Measurements from ENCODE around the gene OTOP2. TPM values are rescaled to one million over a fixed set of nuclear protein-coding genes. Genes with fewer than 3 reads are reported as not detected.

OTOP2 gene
- total and polyA plus RNA-seq, 2 of the 8 experiments (the other 6 are each of a cell fraction or from before 2014, with no cell fraction given), result 0.23 TPM; not detected in 1

GRCh38 chr17:74978240-74978639 lies 54.2 kb downstream of the OTOP2 start:
- POLR2A ChIA-PET (ENCODE audit: partially characterized antibody), result interaction anchor here (1.5 kb wide), 1 partner anchor 9 kb away, joined by 3 read pairs; the partner anchor contains the start of gene CDR2L

More at GRCh38 chr17:74978240-74978639, 54.2 kb downstream of the OTOP2 start:
- H3K14ac ChIP-seq (ENCODE audit: insufficient read length), result no peak overlapping the region
- H2AFZ ChIP-seq (ENCODE audit: low read length), result no peak overlapping the region
- no peak overlapping the region for H2BK5ac ChIP-seq (ENCODE audit: low read depth, low read length)
- no peak overlapping the region for H3K23ac ChIP-seq (ENCODE audit: insufficient read length)
- H3K4me3 ChIP-seq (ENCODE audit: extremely low read depth in 1 of 4, insufficient read depth in 2 of 4, low read depth in 3 of 4, low read length in 4 of 4), result no peak overlapping the region
- no peak overlapping the region for H4K5ac ChIP-seq (ENCODE audit: insufficient read length, low read depth, low read length)
- H3K36me3 ChIP-seq (ENCODE audit: control insufficient read depth in 2 of 4, insufficient read depth in 4 of 4, low read length in 3 of 4), result no peaks in the 10 kb centered on the region
- H3K9me3 ChIP-seq (ENCODE audit: insufficient read depth in 2 of 2, low read depth in 1 of 2, low read length in 1 of 2), result no peaks in the 10 kb centered on the region
- H4K91ac ChIP-seq (replicated peaks; ENCODE audit: insufficient read length, low read length), result no peak overlapping the region
- CTCF ChIA-PET (ENCODE audit: partially characterized antibody), result interaction anchor here (0.9 to 5.8 kb wide), 5 partner anchors 10 to 282 kb away, joined by 3 to 30 read pairs (median 3); partner anchors contain the start of gene CDR2L
- H2BK12ac ChIP-seq (ENCODE audit: low read depth, low read length), result no peak overlapping the region
- WGBS, 2 experiments (ENCODE audit: extremely low coverage in 1 of 2, insufficient coverage in 1 of 2, insufficient read length in 1 of 2, insufficient replicate concordance in 2 of 2, low coverage in 1 of 2, low lambda C conversion rate in 2 of 2, missing lambda C conversion rate in 1 of 2), result 90% methylated on average over 3 of the region's 3 CpGs; no CpG with 5 or more reads in 1 of the 2 experiments
- peaks cover 4 to 7% (median 5%) of the 10 kb centered on the region in 4 experiments for H3K4me1 ChIP-seq (replicated peaks in 1 of 4; ENCODE audit: control insufficient read depth in 3 of 4, insufficient read depth in 4 of 4, low read length in 3 of 4)
- DNase-seq (ENCODE audit: low read depth in 1 of 2, low spot score in 2 of 2) (no peak), FAIRE-seq (no peak)
- H3K23me2 ChIP-seq (ENCODE audit: low read depth, low read length), result peaks cover 8% of the 10 kb centered on the region; the same call in 1 of the 2 replicates
- no peak overlapping the region for H2BK15ac ChIP-seq (ENCODE audit: low read length)
- TF ChIP-seq SUZ12 (IDR thresholded peaks at IDR 0.05; ENCODE audit: low read length) (no peak), TAF7 (optimal IDR thresholded peaks at IDR 0.05; ENCODE audit: borderline replicate concordance, low read depth, low read length) (no peak)
- H3K27me3 ChIP-seq (replicated peaks in 1 of 4; ENCODE audit: control insufficient read depth in 3 of 4, extremely low read depth in 1 of 4, insufficient read depth in 3 of 4, low read length in 3 of 4), result peaks cover 6 to 22% (median 19%) of the 10 kb centered on the region in 4 experiments
- H3K4me2 ChIP-seq (ENCODE audit: insufficient read depth in 1 of 2, low read depth in 2 of 2, low read length in 2 of 2), result no peak overlapping the region
- H4K20me1 ChIP-seq (replicated peaks in 1 of 2; ENCODE audit: control insufficient read depth in 1 of 2, insufficient read depth in 2 of 2, low read length in 2 of 2), result no peaks in the 10 kb centered on the region
- no peak overlapping the region for H3K18ac ChIP-seq (ENCODE audit: extremely low read depth, low read length)
- no peaks in the 10 kb centered on the region for H3K79me2 ChIP-seq (ENCODE audit: control insufficient read depth in 1 of 2, insufficient read depth in 2 of 2, low read length in 2 of 2)
- no peak overlapping the region for H3K27ac ChIP-seq (ENCODE audit: low read depth, low read length)
- no peak overlapping the region for H2BK120ac ChIP-seq (replicated peaks; ENCODE audit: low read depth, low read length)
- no peak overlapping the region for H3K4ac ChIP-seq (replicated peaks; ENCODE audit: insufficient read length, low read depth, low read length)
- no peak overlapping the region for H2BK20ac ChIP-seq (ENCODE audit: low read length)
- no peak overlapping the region for H3K56ac ChIP-seq (replicated peaks; ENCODE audit: insufficient read length, low read depth, low read length)
- H3K79me1 ChIP-seq (ENCODE audit: low read depth, low read length), result no peaks in the 10 kb centered on the region; the same call in 1 of the 2 replicates
- H4K8ac ChIP-seq (ENCODE audit: extremely low read depth, insufficient read depth, low read length), result no peak overlapping the region
- H3K9ac ChIP-seq (replicated peaks in 1 of 4; ENCODE audit: extremely low read depth in 1 of 4, low read depth in 3 of 4, low read length in 3 of 4), result no peak overlapping the region
- no peak overlapping the region for H2AK5ac ChIP-seq (ENCODE audit: low read depth, low read length)
